Loucy (cell line): ENCODE data around the gene LIG1.
A peak's percentile ranks its signal among the peaks of the same experiment; 100 is the strongest.

Experiments used
- H2AFZ ChIP-seq: fragments of 200-600 bp; sonication (generic); 2 replicates; pipeline ENCODE4 v1.6.0; 2016; ENCODE audit warnings: antibody characterized with exemption, mild to moderate bottlenecking, low read length, moderate library complexity
- H3F3A ChIP-seq: fragments of 200-600 bp; 2 replicates; pipeline ENCODE4 v1.6.0; 2016; ENCODE audit warnings: antibody characterized with exemption, low read depth, mild to moderate bottlenecking
- H3K27me3 ChIP-seq: fragments of 200-600 bp; sonication (generic); 2 replicates; pipeline ENCODE4 v1.6.1; 2014; ENCODE audit warnings: low read length, mild to moderate bottlenecking; ENCODE audit not compliant: insufficient read depth, poor library complexity, severe bottlenecking
- H3K36me3 ChIP-seq: fragments of 200-600 bp; sonication (generic); 2 replicates; pipeline ENCODE4 v1.6.1; 2016; ENCODE audit warnings: low read length; ENCODE audit not compliant: insufficient read depth
- H3K4me1 ChIP-seq: fragments of 200-600 bp; sonication (generic); 2 replicates; pipeline ENCODE4 v1.5.1; 2014; ENCODE audit warnings: low read length, mild to moderate bottlenecking; ENCODE audit not compliant: insufficient read depth, poor library complexity, severe bottlenecking
- H3K4me2 ChIP-seq: fragments of 200-600 bp; sonication (generic); 2 replicates; pipeline ENCODE4 v1.6.0; 2014; ENCODE audit warnings: antibody characterized with exemption, low read length, low read depth, mild to moderate bottlenecking; ENCODE audit not compliant: poor library complexity, severe bottlenecking
- H3K4me3 ChIP-seq: fragments of 200-600 bp; sonication (generic); 2 replicates; pipeline ENCODE4 v1.5.1; 2014; ENCODE audit warnings: low read length, mild to moderate bottlenecking, mixed read lengths; ENCODE audit not compliant: poor library complexity, severe bottlenecking
- H3K79me2 ChIP-seq: fragments of 200-600 bp; sonication (generic); 2 replicates; pipeline ENCODE4 v1.6.1; 2014; ENCODE audit warnings: low read length; ENCODE audit not compliant: insufficient read depth
- H3K9ac ChIP-seq: fragments of 200-600 bp; sonication (generic); 2 replicates; pipeline ENCODE4 v1.6.0; 2014; ENCODE audit warnings: mild to moderate bottlenecking, low read depth, low read length, moderate library complexity; ENCODE audit not compliant: poor library complexity, severe bottlenecking
- H3K9me2 ChIP-seq: fragments of 200-600 bp; sonication (generic); replicated peaks from 2 replicates; pipeline ENCODE4 v1.6.1; 2016; ENCODE audit warnings: low read depth, low read length, mixed read lengths
- H3K9me3 ChIP-seq: fragments of 200-600 bp; sonication (generic); 2 replicates; pipeline ENCODE4 v1.6.1; 2014; ENCODE audit warnings: mild to moderate bottlenecking, antibody characterized with exemption, low read length, low read depth; ENCODE audit not compliant: insufficient read depth
- H4K20me1 ChIP-seq: fragments of 200-600 bp; sonication (generic); 2 replicates; pipeline ENCODE4 v1.6.0; 2014; ENCODE audit warnings: antibody characterized with exemption, low read length, mild to moderate bottlenecking; ENCODE audit not compliant: insufficient read depth, poor library complexity, severe bottlenecking
- CTCF ChIP-seq: fragments of 200-600 bp; sonication (generic); conservative IDR thresholded peaks from 2 replicates; pipeline ENCODE4 v1.5.1; 2014; ENCODE audit warnings: mild to moderate bottlenecking, antibody characterized with exemption, low read length
- EZH2phosphoT487 ChIP-seq: fragments of 200-600 bp; IDR thresholded peaks from 2 replicates; pipeline ENCODE4 v1.6.1; 2018; ENCODE audit warnings: antibody characterized with exemption, mild to moderate bottlenecking, moderate library complexity, borderline replicate concordance

Gene LIG1

GRCh38 chr19:48122421-48122820, 47.7 kb downstream of the LIG1 start:
- no peaks in the 10 kb centered on the region for H3F3A ChIP-seq
- H3K27me3 ChIP-seq: no peaks in the 10 kb centered on the region
- H3K79me2 ChIP-seq: no peaks in the 10 kb centered on the region
- H4K20me1 ChIP-seq: no peaks in the 10 kb centered on the region
- H3K4me2 ChIP-seq: no peak overlapping the region
- H3K36me3 ChIP-seq: peaks cover 66% of the 10 kb centered on the region; the same call in 1 of the 2 replicates
- peaks cover 9% of the 10 kb centered on the region for H3K4me1 ChIP-seq
- H3K4me3 ChIP-seq: no peak overlapping the region
- TF ChIP-seq CTCF (no peak), EZH2phosphoT487 (no peak)
- no peak overlapping the region for H2AFZ ChIP-seq
- H3K9me2 ChIP-seq: no peaks in the 10 kb centered on the region
- peak overlapping the region; percentile 42 for H3K9ac ChIP-seq
- H3K9me3 ChIP-seq: no peaks in the 10 kb centered on the region

- Histone ChIP-seq H3K79me2 (no peaks in the 10 kb centered on the region), H4K20me1 (no peaks in the 10 kb centered on the region), H2AFZ (no peak overlapping the region), H3K4me3 (no peak overlapping the region), H3K9me2 (no peaks in the 10 kb centered on the region), H3K9ac (peak overlapping the region; percentile 42), H3K4me1 (peaks cover 9% of the 10 kb centered on the region), H3K27me3 (no peaks in the 10 kb centered on the region), H3K36me3 (peaks cover 63% of the 10 kb centered on the region; the same call in 1 of the 2 replicates), H3K9me3 (no peaks in the 10 kb centered on the region), H3K4me2 (no peak overlapping the region), H3F3A (no peaks in the 10 kb centered on the region)
- TF ChIP-seq CTCF (no peak), EZH2phosphoT487 (no peak)
Measured at GRCh38 chr19:48121909-48122371, 48.2 kb downstream of the LIG1 start.

- H3K9me2 ChIP-seq: no peaks in the 10 kb centered on the region
- no peak overlapping the region for H2AFZ ChIP-seq
- H3K9me3 ChIP-seq: no peaks in the 10 kb centered on the region
- H3K79me2 ChIP-seq: no peaks in the 10 kb centered on the region
- no peak overlapping the region for H3K9ac ChIP-seq
- no peaks in the 10 kb centered on the region for H3K27me3 ChIP-seq
- no peaks in the 10 kb centered on the region for H4K20me1 ChIP-seq
- peaks cover 9% of the 10 kb centered on the region for H3K4me1 ChIP-seq
- peaks cover 64% of the 10 kb centered on the region; the same call in 1 of the 2 replicates for H3K36me3 ChIP-seq
- no peak overlapping the region for H3K4me3 ChIP-seq
- H3F3A ChIP-seq: no peaks in the 10 kb centered on the region
- no peak for TF ChIP-seq EZH2phosphoT487
- TF ChIP-seq CTCF: no peak
- no peak overlapping the region for H3K4me2 ChIP-seq
Measured at GRCh38 chr19:48121066-48121465, 49.1 kb downstream of the LIG1 start.
